Activated B cell treated with CpG ODN at 0.5 μM for 24 hours (primary cell): Measurements from ENCODE around the gene CCL19. TPM values are rescaled to one million over a fixed set of nuclear protein-coding genes. Genes with fewer than 3 reads are reported as not detected.

ENCODE experiments used
- ATAC-seq: fragments of 200-7000 bp; cut with Tn5 transposase; one replicate; pipeline ENCODE4 v1.10.0; 2021; ENCODE audit warnings: low read depth, mild to moderate bottlenecking, moderate library complexity
- CTCF ChIA-PET: fragments of 350-600 bp; sonication (Branson Sonifier 250); formaldehyde crosslinking; loops from one replicate; lab custom pipeline; 2021; ENCODE audit warnings: antibody characterized with exemption; lab: Charles Lee
- POLR2A ChIA-PET: fragments of 350-600 bp; sonication (Branson Sonifier 250); formaldehyde crosslinking; loops from one replicate; lab custom pipeline; 2021; ENCODE audit warnings: antibody characterized with exemption; lab: Charles Lee
- DNase-seq: peaks from one replicate; pipeline ENCODE4 v3.0.0; 2022
- H3K27ac Mint-ChIP-seq: one replicate; pipeline ENCODE4 v1.8.0; 2020; ENCODE audit warnings: mixed read lengths
- H3K27me3 Mint-ChIP-seq: one replicate; pipeline ENCODE4 v1.8.0; 2021; ENCODE audit warnings: mixed read lengths
- H3K36me3 Mint-ChIP-seq: one replicate; pipeline ENCODE4 v1.8.0; 2021; ENCODE audit warnings: low read depth, mixed read lengths
- H3K4me1 Mint-ChIP-seq: one replicate; pipeline ENCODE4 v1.8.0; 2021; ENCODE audit warnings: mixed read lengths
- H3K4me3 Mint-ChIP-seq: one replicate; pipeline ENCODE4 v1.8.0; 2020; ENCODE audit warnings: mild to moderate bottlenecking, mixed read lengths
- H3K9me3 Mint-ChIP-seq: one replicate; pipeline ENCODE4 v1.8.0; 2020; ENCODE audit warnings: mixed read lengths
- intact Hi-C: fragments of 100-400 bp; cut with micrococcal nuclease; formaldehyde crosslinking; loops from one replicate; pipeline ENCODE4 v1.15.1; 2024
- total RNA-seq: library from RNA; stranded (reverse); gene quantifications from 2 replicates; pipeline ENCODE4 v1.2.3, GENCODE V29; 2022
- TF ChIP-seq, protein P1 (sequence below): fragments of 200-600 bp; IDR thresholded peaks from one replicate; pipeline ENCODE4 v1.8.0; 2022; ENCODE audit warnings: antibody characterized with exemption, mild to moderate bottlenecking

CCL19 gene
- total RNA-seq, 1 donor from 2014 or later: not detected

DNA sequence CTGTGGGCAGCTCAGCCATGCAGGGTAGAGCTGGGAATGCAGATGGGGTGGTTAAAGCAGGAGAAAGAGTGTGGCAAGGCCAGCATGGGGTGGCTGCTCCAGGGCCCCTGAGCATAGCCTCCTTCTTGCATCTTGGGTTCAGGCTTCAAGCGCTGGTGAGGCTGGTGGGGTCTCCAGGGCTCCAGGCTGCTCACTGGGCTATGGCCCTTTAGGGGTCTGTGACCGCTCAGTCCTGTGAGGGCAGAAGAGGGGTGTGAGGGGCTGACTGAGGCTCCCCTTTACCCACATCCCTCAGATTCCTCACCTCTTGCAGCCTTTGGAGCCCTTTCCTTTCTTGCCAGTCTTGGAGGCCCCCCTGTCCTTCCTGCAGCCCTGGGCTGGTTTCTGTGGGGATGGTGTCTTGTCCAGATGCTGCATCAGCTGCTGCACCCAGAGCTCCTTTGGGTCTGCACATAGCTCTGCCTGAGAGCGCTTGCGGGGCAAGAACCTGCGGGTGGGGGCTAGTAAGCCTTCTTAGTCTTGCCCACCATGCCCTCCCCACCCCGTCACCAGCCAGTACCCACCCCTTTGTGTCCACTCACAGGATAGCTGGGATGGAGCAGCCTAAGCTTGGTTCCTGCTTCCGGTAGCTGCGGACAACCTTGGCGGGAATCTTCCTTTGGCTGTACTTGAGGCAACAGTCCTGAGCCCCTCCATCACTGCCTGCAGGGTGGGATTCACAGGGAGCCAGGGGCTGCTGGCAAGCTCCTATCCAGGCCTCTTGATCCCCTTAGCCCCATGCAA is 18.3 kb upstream of the CCL19 start:
- ATAC-seq (no peak), DNase-seq (no peak)
- Mint-ChIP-seq H3K9me3 (no peaks in the 10 kb centered on the region), H3K36me3 (no peaks in the 10 kb centered on the region), H3K4me3 (no peak overlapping the region), H3K27ac (no peak overlapping the region), H3K27me3 (peaks cover 20% of the 10 kb centered on the region), H3K4me1 (no peaks in the 10 kb centered on the region)
- TF ChIP-seq, protein P1, sequence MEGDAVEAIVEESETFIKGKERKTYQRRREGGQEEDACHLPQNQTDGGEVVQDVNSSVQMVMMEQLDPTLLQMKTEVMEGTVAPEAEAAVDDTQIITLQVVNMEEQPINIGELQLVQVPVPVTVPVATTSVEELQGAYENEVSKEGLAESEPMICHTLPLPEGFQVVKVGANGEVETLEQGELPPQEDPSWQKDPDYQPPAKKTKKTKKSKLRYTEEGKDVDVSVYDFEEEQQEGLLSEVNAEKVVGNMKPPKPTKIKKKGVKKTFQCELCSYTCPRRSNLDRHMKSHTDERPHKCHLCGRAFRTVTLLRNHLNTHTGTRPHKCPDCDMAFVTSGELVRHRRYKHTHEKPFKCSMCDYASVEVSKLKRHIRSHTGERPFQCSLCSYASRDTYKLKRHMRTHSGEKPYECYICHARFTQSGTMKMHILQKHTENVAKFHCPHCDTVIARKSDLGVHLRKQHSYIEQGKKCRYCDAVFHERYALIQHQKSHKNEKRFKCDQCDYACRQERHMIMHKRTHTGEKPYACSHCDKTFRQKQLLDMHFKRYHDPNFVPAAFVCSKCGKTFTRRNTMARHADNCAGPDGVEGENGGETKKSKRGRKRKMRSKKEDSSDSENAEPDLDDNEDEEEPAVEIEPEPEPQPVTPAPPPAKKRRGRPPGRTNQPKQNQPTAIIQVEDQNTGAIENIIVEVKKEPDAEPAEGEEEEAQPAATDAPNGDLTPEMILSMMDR: no peak
- CTCF ChIA-PET: no interaction called here
- POLR2A ChIA-PET: no interaction called here
- intact Hi-C loops: no loop called here

DNA sequence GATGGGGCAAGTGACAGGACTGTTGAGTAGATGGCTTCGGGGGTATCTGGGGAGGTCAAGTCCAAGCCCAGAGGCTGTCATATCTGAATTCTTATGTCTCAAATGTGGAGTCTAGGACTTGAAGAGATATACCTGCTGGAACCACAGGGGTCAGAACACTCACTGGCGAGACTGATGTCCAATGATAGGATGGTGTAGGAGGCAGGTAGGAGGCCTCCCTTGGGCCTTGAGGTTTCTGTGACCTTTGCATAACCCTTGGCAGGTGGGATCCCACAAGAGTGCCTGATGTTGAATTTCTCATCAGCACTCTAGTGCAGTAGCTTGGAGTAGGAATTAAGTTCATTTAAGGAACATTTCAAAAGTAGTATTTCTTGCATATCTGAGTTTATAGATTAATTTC is 16.1 kb upstream of the CCL19 start:
- intact Hi-C loops: no loop called here

DNA sequence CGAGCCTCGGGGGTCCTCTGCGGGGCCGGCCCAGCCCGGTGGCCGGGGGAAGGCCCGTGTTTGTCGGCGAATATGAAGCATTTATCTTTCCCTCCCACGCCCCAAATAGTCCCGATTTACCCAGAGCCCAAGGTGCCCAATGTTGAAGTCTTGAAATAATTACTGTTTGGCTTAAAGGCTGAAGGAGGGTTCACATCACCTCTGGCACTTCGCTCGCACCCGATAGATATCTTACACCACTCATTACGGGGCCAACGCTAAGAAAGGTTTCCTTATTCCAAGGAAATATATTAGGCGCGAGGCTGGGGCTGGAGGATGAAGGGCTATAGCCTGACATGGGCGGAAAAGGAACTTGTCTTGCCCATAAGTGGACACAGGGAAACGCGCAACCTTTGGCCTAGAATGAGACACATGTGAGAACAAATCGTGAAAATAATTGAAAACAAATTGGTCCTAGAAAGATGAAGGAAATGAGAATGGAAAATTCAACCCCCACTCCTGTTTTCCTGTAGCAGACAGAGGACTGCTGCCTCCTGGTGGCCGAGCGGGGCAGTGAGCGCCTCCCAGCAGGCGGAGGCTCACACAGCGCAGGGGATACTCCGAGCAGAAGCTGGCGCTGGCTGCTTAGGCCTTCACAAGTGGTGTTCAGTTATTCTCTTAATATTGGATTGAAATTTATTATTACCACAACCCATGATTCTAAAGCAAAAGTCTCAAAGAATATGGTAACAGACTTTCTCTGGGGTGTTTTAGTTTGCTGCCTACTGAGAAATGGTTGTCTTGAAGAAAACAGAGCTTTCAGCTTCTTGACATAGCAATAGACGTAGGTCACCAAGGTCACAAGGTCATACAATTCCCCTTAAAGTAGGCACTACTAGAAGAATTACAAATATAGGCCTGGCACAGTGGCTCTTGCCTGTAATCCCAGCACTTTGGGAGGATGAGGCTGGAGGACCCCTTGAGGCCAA is 11.0 kb upstream of the CCL19 start:
- POLR2A ChIA-PET: no interaction called here
- Mint-ChIP-seq H3K36me3 (no peaks in the 10 kb centered on the region), H3K27me3 (peaks cover 20% of the 10 kb centered on the region), H3K4me3 (peak overlapping the region; percentile 73), H3K4me1 (peaks cover 8% of the 10 kb centered on the region), H3K9me3 (no peaks in the 10 kb centered on the region), H3K27ac (no peak overlapping the region)
- DNase-seq (peak; percentile 68), ATAC-seq (peak; percentile 82)
- CTCF ChIA-PET: interaction anchor here (0.7 to 2.2 kb wide), 11 partner anchors 9 to 298 kb away, joined by 3 to 18 read pairs (median 3); partner anchors contain the start of genes CCL19, CCL27, GALT and RPP25L
- intact Hi-C loops: loop anchor here (1.0 to 5.0 kb wide), 8 partner anchors 27 to 775 kb away; partner anchors contain the start of genes GALT, PIGO and RPP25L
- TF ChIP-seq, protein P1: peak; percentile 27

More for the DNA sequence above, 16.1 kb upstream of the CCL19 start:
- no peak for ATAC-seq
- ChIA-PET POLR2A (no interaction called here), CTCF (no interaction called here)
- TF ChIP-seq, protein P1: no peak
- Mint-ChIP-seq H3K36me3 (no peaks in the 10 kb centered on the region), H3K4me3 (no peak overlapping the region), H3K9me3 (no peaks in the 10 kb centered on the region), H3K27ac (no peak overlapping the region), H3K4me1 (peaks cover under 1% of the 10 kb centered on the region), H3K27me3 (peaks cover 6% of the 10 kb centered on the region)
- DNase-seq: no peak

DNA sequence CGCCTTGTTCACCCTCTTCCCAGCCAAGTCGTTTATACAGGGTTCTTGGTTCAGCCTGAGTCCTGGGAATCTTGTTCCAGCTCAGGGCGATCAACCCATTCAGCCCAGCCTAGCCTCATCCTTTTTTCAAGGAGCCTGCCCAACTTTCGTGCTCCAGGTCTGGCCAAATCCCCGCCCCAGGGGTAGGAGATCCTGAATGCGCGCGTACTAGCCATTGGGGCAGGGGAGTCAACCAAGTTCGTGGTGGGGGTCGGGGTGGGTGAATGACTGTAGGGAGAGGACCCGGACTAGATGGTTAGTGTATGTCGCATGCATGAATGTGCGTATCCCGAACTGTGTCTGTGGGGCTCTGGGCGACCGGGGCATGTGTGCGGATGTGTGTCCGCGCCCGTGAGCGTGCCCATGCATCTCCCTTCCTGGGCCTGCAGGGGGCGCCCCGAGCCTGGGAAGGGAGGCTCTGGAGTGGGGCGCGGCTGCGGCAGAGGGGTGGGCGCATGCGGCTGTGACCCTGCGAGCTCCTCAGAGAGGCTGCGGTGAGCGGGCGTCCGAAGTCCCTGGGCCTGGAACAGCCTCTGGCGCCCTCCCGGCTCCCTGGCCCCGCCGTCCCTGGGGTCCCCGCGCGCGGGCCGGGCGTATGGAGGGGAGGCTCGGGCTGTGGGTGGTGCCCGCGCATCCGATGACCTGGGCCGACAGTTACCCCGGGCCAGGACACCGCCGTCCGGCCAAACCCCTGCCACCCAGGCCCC is 10.1 kb upstream of the CCL19 start:
- Mint-ChIP-seq H3K27me3 (peaks cover 24% of the 10 kb centered on the region), H3K9me3 (no peaks in the 10 kb centered on the region), H3K27ac (no peak overlapping the region), H3K4me3 (peak overlapping the region; percentile 42), H3K4me1 (peaks cover 8% of the 10 kb centered on the region), H3K36me3 (no peaks in the 10 kb centered on the region)
- TF ChIP-seq, protein P1: no peak
- peak; percentile 85 for ATAC-seq
- peak; percentile 70 for DNase-seq
- POLR2A ChIA-PET: no interaction called here
- intact Hi-C loops: loop anchor here (1.0 to 5.0 kb wide), 2 partner anchors 396 to 776 kb away; partner anchors contain the start of gene PIGO
- CTCF ChIA-PET: interaction anchor here (1.0 to 2.2 kb wide), 2 partner anchors 39 to 55 kb away, joined by 3 to 18 read pairs; partner anchors contain the start of gene GALT
